DMS114 treated with DMSO at 0.1 percent for 48 hours (cell line): ENCODE measurements around the gene TEX38.
"Not testable (repeated sequence)": the region's sequence is repeated elsewhere in the genome, so short reads cannot be mapped to it uniquely, and the experiment has no call there.

Experiments used
- DNase-seq: peaks from one replicate; lab custom pipeline; 2025; ENCODE audit not compliant: unreplicated experiment; lab: John Stamatoyannopoulos, UW

Gene TEX38

GRCh38 chr1:46671554-46671953, at the start of gene TEX38:
Gene TEX38 (plus strand): TSS chr1:46671854. CDS start chr1:46671935, 81 bp downstream.
- DNase-seq = no peak

DNA sequence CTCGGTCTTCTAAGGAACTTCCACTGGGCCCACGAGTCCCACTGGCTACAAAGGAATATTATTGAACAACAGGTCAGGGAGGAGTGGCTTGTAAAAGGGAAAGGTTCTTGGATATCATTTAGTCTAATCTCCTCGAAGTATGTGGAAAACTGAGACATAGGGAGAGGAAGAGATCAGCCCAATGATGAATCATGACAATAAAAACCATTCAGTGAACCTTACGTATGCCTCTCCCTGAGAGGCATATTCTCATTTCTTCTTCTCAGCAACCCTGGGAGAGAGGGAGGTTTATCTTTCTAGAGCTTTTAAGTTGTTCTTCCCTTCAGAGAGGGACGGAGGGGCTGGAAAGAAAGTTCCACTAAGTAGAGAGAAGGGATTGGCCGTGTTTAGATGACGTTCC, 49.7 kb upstream of the TEX38 start:
- DNase-seq = no peak

DNA sequence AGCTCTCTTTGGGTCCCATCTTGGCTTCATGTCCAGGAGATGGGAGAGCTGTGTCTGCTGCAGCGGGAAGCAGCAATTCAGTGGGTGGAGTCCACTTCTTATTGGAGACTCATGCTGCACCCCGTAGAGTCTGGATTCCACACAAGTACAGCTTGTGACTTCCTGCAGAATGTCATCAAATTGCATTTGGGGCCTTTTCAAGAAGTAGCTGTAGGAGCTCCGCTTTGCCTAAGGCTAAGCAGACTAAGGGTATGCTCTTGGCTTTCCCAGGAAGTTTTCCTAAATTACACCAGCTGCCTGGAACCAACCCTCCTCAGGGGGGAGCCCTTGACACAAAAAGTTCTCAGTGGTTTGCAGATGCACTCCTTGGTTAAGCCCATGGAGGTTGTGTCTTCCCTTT, 49.3 kb upstream of the TEX38 start:
- no peak for DNase-seq

- no peak for DNase-seq
Measured at GRCh38 chr1:46623743-46624644, 47.7 kb upstream of the TEX38 start.

GRCh38 chr1:46630719-46631118, 40.9 kb upstream of the TEX38 start:
- DNase-seq = no peak

DNA sequence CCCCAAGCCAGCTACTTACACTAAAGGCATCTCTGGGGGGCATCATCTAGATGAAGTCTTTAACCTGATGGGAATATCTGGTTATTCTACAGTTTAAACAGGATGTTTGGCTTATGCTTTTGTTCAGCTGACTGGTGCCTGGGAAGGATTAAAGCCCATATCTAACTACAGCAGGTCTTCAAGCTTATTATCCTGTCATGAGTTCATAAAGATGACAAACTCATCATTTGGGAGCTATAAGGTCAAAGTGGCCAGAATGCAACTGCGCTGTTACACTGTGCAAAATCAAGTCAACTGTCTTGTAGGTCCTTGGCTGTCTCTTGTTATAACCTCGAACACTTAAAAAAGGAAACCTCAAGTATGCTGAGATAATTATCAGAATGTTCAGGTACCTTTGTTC, 36.4 kb upstream of the TEX38 start:
- no peak for DNase-seq

DNA sequence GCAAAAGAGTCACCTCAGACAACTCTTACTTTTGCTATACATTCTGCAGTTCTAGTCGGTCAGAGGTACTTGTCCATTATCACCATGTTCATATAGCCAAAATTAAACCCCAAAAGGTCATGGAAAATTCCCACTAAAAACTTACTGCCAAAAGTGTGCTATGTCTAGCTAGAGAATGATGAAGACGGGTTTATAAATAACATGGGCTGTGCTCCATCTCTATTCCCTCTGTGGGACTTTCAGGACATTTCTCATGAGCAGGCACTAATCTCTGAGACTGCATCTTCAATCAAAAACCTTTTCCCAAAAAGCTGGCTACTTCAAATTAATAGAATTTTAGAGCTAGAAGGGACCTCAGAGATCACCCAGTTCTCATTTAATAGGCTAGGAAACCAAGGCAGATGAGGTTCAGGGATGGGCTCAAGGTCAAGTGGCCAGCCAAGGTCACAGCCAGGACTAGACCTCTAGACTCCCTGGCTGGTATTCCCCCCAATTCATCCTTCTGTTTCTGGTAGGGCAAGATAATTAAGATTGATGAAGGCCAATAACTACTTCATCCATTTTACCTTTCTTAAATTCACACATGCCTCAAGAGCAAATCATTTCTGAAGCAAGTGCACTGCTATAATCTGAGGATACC, 34.1 kb upstream of the TEX38 start:
- DNase-seq = no peak

DNA sequence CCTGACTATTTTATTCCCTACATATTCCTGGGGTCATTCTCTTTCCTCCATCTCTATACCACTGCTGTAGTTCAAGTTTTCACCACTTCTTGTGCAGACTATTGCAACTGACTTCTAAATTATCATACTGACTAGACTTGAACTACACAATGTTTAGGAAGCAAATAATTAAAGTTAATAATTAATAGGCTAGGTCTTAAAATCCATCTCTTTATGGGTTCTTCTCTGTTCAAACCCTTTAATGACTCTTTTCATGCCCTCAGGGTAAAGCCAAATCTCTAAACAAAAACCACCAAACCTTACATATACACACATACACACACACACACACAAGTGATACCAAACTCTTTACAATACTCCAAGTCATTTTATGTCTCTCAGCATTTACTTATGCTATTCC, 32.7 kb upstream of the TEX38 start:
- no peak for DNase-seq

DNA sequence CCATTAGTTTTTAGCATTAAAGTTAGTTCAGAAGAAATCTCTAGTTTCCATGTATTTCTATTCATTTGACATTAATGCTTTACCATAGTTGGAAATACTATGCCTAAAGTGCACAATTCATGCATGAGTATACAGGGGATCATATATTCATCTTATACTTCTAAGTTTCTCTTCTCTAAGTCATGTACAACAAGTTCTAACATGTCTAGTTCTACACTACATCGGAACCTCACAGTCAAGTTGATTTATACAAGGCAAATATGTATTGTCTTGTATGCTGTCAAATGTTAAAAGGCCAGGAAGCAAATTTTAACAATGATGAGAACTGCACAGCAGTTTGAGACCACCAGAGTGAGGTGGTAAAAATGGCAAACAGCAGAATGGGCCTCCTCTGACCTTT, 32.1 kb upstream of the TEX38 start:
- DNase-seq = no peak

GRCh38 chr1:46642115-46642680, 29.5 kb upstream of the TEX38 start:
- DNase-seq = no peak

DNA sequence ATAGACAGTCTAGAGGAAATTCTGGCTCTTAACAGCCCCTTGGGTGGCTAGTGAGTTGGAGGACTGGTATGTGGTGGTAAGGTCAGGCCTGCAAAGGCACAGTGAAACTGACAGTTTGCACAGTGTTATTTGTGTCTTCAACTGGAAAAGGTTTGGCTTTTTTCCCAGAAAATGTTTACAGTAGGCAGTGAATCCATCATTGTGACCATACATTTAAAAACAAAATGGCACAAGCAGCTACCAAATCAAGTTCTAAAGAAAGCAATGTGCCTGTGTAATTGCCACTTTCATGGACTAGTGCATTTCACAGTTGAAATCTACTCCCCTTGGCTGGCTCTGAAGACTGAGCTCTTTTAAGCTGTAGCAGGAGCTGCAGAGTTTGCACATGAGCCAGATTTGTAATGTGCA, 28.3 kb upstream of the TEX38 start:
- no peak for DNase-seq

GRCh38 chr1:46645815-46646214, 25.8 kb upstream of the TEX38 start:
- DNase-seq = no peak

DNA sequence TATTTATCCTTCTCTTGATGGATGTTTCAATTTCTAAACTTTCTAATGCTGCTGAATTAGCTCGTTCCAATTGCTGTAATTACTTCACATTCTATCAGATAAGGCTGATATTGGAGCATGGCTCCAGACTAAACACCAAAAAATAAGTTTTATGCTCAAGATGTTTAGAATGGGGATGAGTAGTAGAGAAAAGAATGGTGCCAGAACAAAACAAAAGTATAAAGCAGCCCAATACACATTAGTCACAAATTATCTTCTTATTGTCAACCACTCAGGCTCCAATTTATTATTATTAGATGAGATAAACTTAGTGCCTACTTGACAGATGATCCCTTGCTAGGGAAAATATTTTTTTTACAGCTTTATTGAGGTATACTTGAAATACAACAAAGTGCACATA, 25.3 kb upstream of the TEX38 start:
- DNase-seq = no peak

- DNase-seq = no peak
Measured at GRCh38 chr1:46646844-46647243, 24.8 kb upstream of the TEX38 start.

GRCh38 chr1:46647611-46648010, 24.0 kb upstream of the TEX38 start:
- no peak for DNase-seq

- no peak for DNase-seq
Measured at GRCh38 chr1:46649764-46650163, 21.9 kb upstream of the TEX38 start.

DNA sequence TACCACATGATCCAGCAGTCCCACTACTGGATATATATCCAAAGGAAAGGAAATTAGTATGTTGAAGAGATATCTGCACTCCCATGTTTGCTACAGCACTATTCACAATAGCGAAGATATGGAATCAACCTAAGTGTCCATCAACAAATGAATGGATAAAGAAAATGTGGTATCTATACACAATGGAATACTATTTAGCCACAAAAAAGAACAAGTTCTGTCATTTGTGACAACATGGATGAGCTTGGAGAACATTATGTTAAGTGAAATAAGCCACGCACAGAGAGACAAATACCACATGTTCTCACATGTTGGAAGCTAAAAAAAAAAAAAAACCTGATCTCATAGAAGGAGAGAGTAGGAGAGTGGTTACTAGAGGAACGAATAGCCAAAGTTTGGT, 21.2 kb upstream of the TEX38 start:
- no peak for DNase-seq

GRCh38 chr1:46651152-46651551, 20.5 kb upstream of the TEX38 start:
- DNase-seq = not testable (repeated sequence)

DNA sequence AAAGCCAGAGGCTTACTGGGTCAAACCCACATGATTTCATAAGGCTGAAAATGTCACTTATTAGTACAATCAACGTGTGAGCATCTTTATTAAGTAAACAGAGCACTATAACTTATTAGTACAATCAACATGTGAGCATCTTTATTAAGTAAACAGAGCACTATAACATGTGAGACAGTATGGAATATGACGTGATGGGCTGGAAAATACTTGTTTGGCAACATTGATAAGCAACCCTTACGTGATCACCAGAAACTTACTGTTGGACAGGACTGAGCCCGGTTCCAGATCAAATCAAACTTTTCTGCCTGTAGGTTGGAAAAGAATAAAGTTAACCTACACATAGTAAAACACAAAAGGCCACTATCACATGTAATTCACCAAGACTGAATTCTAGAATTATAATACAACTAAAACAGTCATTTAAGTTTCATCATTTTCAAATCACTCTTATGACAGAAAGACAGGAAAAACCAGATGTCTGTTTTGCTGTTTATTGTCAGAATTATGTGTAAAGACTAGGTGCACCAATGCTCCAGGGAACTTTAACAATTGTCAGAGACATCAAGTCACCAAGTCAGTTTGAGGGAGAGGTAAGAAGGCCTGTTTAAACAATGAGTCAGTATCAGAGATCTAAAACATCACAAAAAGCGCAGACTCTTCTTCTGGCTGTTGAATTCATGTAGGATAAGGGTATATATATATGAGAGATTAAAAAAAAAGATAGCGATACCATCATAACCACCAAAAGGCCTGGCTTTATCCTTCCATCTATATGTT, 19.1 kb upstream of the TEX38 start:
- no peak for DNase-seq

GRCh38 chr1:46653405-46653958, 18.2 kb upstream of the TEX38 start:
- DNase-seq = no peak

DNA sequence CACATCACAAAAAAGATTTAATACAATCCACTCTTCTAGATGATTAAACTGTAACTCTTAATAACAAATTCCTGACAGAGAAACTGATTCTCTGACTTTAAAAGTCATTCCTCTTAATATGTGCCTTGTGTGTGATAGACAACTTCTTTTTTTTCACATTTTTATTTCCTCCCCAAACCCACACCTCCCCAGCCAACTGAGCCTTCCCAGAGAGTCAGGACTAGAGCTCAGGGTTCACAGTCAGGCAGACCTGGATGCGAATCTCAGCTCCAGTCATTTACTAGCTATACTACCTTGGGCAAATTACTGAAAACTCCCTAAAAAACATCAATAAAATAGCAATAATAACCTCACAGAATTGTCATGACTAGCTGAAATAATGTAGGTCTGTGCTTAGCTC, 17.6 kb upstream of the TEX38 start:
- DNase-seq = no peak
